ENCODE results near the gene PAX6.

- TF ChIP-seq CTCF (IDR thresholded peaks at IDR 0.05) = no peak
- TF ChIP-seq POLR2AphosphoS5 (IDR thresholded peaks at IDR 0.05; ENCODE audit: low read depth, low read length) = no peak
Measured at GRCh38 chr11:31820438-31820818, 9.3 kb upstream of the PAX6 start.
